H1 (cell line): ENCODE data around the gene ALS2CL. TPM values are rescaled to one million over a fixed set of nuclear protein-coding genes. Genes with fewer than 3 reads are reported as not detected.

ENCODE experiments used
- CTCF ChIA-PET: fragments of 300-600 bp; sonication (Branson Sonifier 250); formaldehyde crosslinking; loops from one replicate; lab custom pipeline; 2021; ENCODE audit not compliant: partially characterized antibody; lab: Charles Lee
- POLR2A ChIA-PET: fragments of 300-600 bp; sonication (Branson Sonifier 250); formaldehyde crosslinking; loops from one replicate; lab custom pipeline; 2021; ENCODE audit warnings: inconsistent platforms; ENCODE audit not compliant: partially characterized antibody; lab: Charles Lee
- DNase-seq, 2 experiments: peaks; one replicate each; pipeline versions ENCODE4 v3.0.0 to v3.0.0-alpha.2; 2010 to 2022; ENCODE audit warnings: low spot score in 2 of 2, low read depth in 1 of 2, mixed read lengths in 1 of 2
- FAIRE-seq: peaks from 2 replicates; lab custom pipeline; 2011; peaks lifted over from hg19 to GRCh38; lab: Jason Lieb, UNC
- H2AFZ ChIP-seq: 2 replicates; pipeline ENCODE4 v1.8.1; 2012; ENCODE audit warnings: low read length, inconsistent platforms
- H2AK5ac ChIP-seq: 2 replicates; pipeline ENCODE4 v1.6.1; 2013; ENCODE audit warnings: low read depth, low read length
- H2BK120ac ChIP-seq: replicated peaks from 2 replicates; pipeline ENCODE3; 2013; ENCODE audit warnings: low read depth, low read length, inconsistent platforms
- H2BK12ac ChIP-seq: 2 replicates; pipeline ENCODE4 v1.6.1; 2013; ENCODE audit warnings: low read depth, low read length
- H2BK15ac ChIP-seq: 2 replicates; pipeline ENCODE4 v1.6.1; 2013; ENCODE audit warnings: low read length
- H2BK20ac ChIP-seq: 2 replicates; pipeline ENCODE4 v1.6.1; 2013; ENCODE audit warnings: low read length
- H2BK5ac ChIP-seq: 2 replicates; pipeline ENCODE4 v1.6.1; 2013; ENCODE audit warnings: low read depth, low read length
- H3K14ac ChIP-seq: 2 replicates; pipeline ENCODE4 v1.6.1; 2013; ENCODE audit warnings: inconsistent platforms; ENCODE audit not compliant: insufficient read length
- H3K18ac ChIP-seq: 2 replicates; pipeline ENCODE4 v1.6.1; 2013; ENCODE audit warnings: low read length; ENCODE audit errors: extremely low read depth
- H3K23ac ChIP-seq: 2 replicates; pipeline ENCODE4 v1.6.1; 2013; ENCODE audit warnings: inconsistent platforms; ENCODE audit not compliant: insufficient read length
- H3K23me2 ChIP-seq: 2 replicates; pipeline ENCODE4 v1.6.1; 2013; ENCODE audit warnings: low read depth, low read length
- H3K27ac ChIP-seq: 2 replicates; pipeline ENCODE4 v1.6.1; 2011; ENCODE audit warnings: low read depth, low read length, inconsistent platforms
- H3K27me3 ChIP-seq, 4 experiments: replicated peaks in 1 of 4; 1 replicate in 1 of 4; 2 replicates in 3 of 4; pipeline versions ENCODE4 v1.6.1 to v1.8.1; 2011 to 2013; ENCODE audit warnings: low read length in 3 of 4, mild to moderate bottlenecking in 3 of 4, inconsistent platforms in 2 of 4, mixed read lengths in 2 of 4, moderate library complexity in 1 of 4; ENCODE audit not compliant: control insufficient read depth in 3 of 4, insufficient read depth in 3 of 4; ENCODE audit errors: extremely low read depth in 1 of 4
- H3K36me3 ChIP-seq, 4 experiments: 2 replicates each; pipeline versions ENCODE4 v1.6.1 to v1.8.1; 2011 to 2013; ENCODE audit warnings: mild to moderate bottlenecking in 4 of 4, low read length in 3 of 4, moderate library complexity in 2 of 4, control low read depth in 1 of 4, inconsistent platforms in 1 of 4; ENCODE audit not compliant: insufficient read depth in 4 of 4, control insufficient read depth in 2 of 4
- H3K4ac ChIP-seq: replicated peaks from 2 replicates; pipeline ENCODE3; 2013; ENCODE audit warnings: low read length, low read depth, mixed read lengths, inconsistent platforms; ENCODE audit not compliant: insufficient read length
- H3K4me1 ChIP-seq, 4 experiments: replicated peaks in 1 of 4; 1 replicate in 1 of 4; 2 replicates in 3 of 4; pipeline versions ENCODE4 v1.6.1 to v1.8.1; 2011 to 2013; ENCODE audit warnings: low read length in 3 of 4, inconsistent platforms in 2 of 4, mixed read lengths in 1 of 4; ENCODE audit not compliant: insufficient read depth in 4 of 4, control insufficient read depth in 3 of 4
- H3K4me2 ChIP-seq, 2 experiments: 2 replicates each; pipeline versions ENCODE4 v1.6.1 to v1.8.1; 2011 to 2013; ENCODE audit warnings: low read depth in 2 of 2, low read length in 2 of 2, control low read depth in 1 of 2, inconsistent platforms in 1 of 2, mild to moderate bottlenecking in 1 of 2; ENCODE audit not compliant: insufficient read depth in 1 of 2
- H3K4me3 ChIP-seq, 4 experiments: fragments of 200-600, 300-600 bp in 1 of 4; sonication (generic), shearing (Covaris generic), sonication (Bioruptor Twin) in 1 of 4; 2 replicates each; pipeline versions ENCODE4 v1.5.1 to v1.8.1; 2011 to 2016; ENCODE audit warnings: low read length in 4 of 4, low read depth in 3 of 4, control low read depth in 2 of 4, inconsistent platforms in 2 of 4, mild to moderate bottlenecking in 2 of 4, mixed read lengths in 1 of 4, moderate library complexity in 1 of 4; ENCODE audit not compliant: insufficient read depth in 2 of 4; ENCODE audit errors: extremely low read depth in 1 of 4
- H3K56ac ChIP-seq: replicated peaks from 2 replicates; pipeline ENCODE3; 2013; ENCODE audit warnings: low read depth, mild to moderate bottlenecking, mixed read lengths, low read length, inconsistent platforms; ENCODE audit not compliant: insufficient read length
- H3K79me1 ChIP-seq: 2 replicates; pipeline ENCODE4 v1.6.1; 2013; ENCODE audit warnings: low read depth, low read length, control low read depth
- H3K79me2 ChIP-seq, 2 experiments: 2 replicates each; pipeline versions ENCODE4 v1.6.1 to v1.8.1; 2012 to 2013; ENCODE audit warnings: low read length in 2 of 2, mild to moderate bottlenecking in 2 of 2, inconsistent platforms in 1 of 2; ENCODE audit not compliant: insufficient read depth in 2 of 2, control insufficient read depth in 1 of 2
- H3K9ac ChIP-seq, 4 experiments: replicated peaks in 1 of 4; 1 replicate in 1 of 4; 2 replicates in 3 of 4; pipeline versions ENCODE4 v1.6.1 to v1.8.1; 2011 to 2013; ENCODE audit warnings: low read depth in 3 of 4, low read length in 3 of 4, control low read depth in 2 of 4, mild to moderate bottlenecking in 2 of 4, moderate library complexity in 2 of 4, inconsistent platforms in 1 of 4; ENCODE audit errors: extremely low read depth in 1 of 4
- H3K9me3 ChIP-seq, 2 experiments: 2 replicates each; pipeline versions ENCODE4 v1.6.1 to v1.8.1; 2012 to 2013; ENCODE audit warnings: mild to moderate bottlenecking in 2 of 2, moderate library complexity in 2 of 2, control low read depth in 1 of 2, inconsistent platforms in 1 of 2, low read depth in 1 of 2, low read length in 1 of 2, mixed read lengths in 1 of 2; ENCODE audit not compliant: insufficient read depth in 2 of 2
- H4K20me1 ChIP-seq, 2 experiments: replicated peaks in 1 of 2; 2 replicates each; pipeline versions ENCODE3 to v1.8.1; 2011 to 2013; ENCODE audit warnings: inconsistent platforms in 2 of 2, low read length in 2 of 2, mild to moderate bottlenecking in 1 of 2; ENCODE audit not compliant: insufficient read depth in 2 of 2, control insufficient read depth in 1 of 2
- H4K5ac ChIP-seq: 2 replicates; pipeline ENCODE4 v1.6.1; 2013; ENCODE audit warnings: low read length, low read depth, mixed read lengths, inconsistent platforms; ENCODE audit not compliant: insufficient read length
- H4K8ac ChIP-seq: 2 replicates; pipeline ENCODE4 v1.8.0; 2013; ENCODE audit warnings: mild to moderate bottlenecking, moderate library complexity, low read length, inconsistent platforms; ENCODE audit not compliant: insufficient read depth; ENCODE audit errors: extremely low read depth
- H4K91ac ChIP-seq: replicated peaks from 2 replicates; pipeline ENCODE3; 2013; ENCODE audit warnings: low read length, mixed read lengths, inconsistent platforms; ENCODE audit not compliant: insufficient read length
- ATF2 ChIP-seq: IDR thresholded peaks from 2 replicates; pipeline ENCODE4 v1.6.1; 2012; ENCODE audit warnings: low read length, inconsistent platforms
- CEBPB ChIP-seq: IDR thresholded peaks from 2 replicates; pipeline ENCODE4 v1.6.1; 2012; ENCODE audit warnings: low read depth, low read length
- EP300 ChIP-seq, 2 experiments: IDR thresholded peaks; 1 replicate in 1 of 2; 2 replicates in 1 of 2; pipeline ENCODE4 v1.6.1; 2011 to 2012; ENCODE audit warnings: low read depth in 2 of 2, low read length in 2 of 2, mild to moderate bottlenecking in 2 of 2, borderline replicate concordance in 1 of 2, inconsistent platforms in 1 of 2, moderate library complexity in 1 of 2
- HDAC2 ChIP-seq, 2 experiments: fragments of 300-600 bp in 1 of 2; sonication (generic) in 1 of 2; IDR thresholded peaks; 2 replicates each; pipeline ENCODE4 v1.6.1; 2011 to 2012; ENCODE audit warnings: low read depth in 2 of 2, low read length in 2 of 2, mild to moderate bottlenecking in 2 of 2, moderate library complexity in 2 of 2, borderline replicate concordance in 1 of 2, inconsistent platforms in 1 of 2
- KDM4A ChIP-seq: IDR thresholded peaks from one replicate; pipeline ENCODE4 v1.7.1; 2012; ENCODE audit warnings: low read depth, mild to moderate bottlenecking, moderate library complexity, low read length, inconsistent platforms; ENCODE audit not compliant: severe bottlenecking
- PHF8 ChIP-seq: fragments of 200-600 bp; sonication (generic); conservative IDR thresholded peaks from 2 replicates; pipeline ENCODE4 v1.7.1; 2012; ENCODE audit warnings: low read depth, mild to moderate bottlenecking, inconsistent platforms, low read length, moderate library complexity
- TAF7 ChIP-seq: optimal IDR thresholded peaks from 2 replicates; pipeline ENCODE3; 2011; ENCODE audit warnings: low read depth, mild to moderate bottlenecking, inconsistent platforms, low read length, moderate library complexity, borderline replicate concordance
- ZNF274 ChIP-seq: IDR thresholded peaks from 2 replicates; pipeline ENCODE4 v1.7.0; 2012; ENCODE audit warnings: low read length, borderline replicate concordance; ENCODE audit errors: extremely low read depth
- WGBS, 2 experiments: shearing (Covaris generic) in 1 of 2; methylation state at CpG; one replicate each; pipeline versions ENCODE4 v1.1.6 to v1.1.7; 2013 to 2015; ENCODE audit warnings: low lambda C conversion rate in 2 of 2, mixed read lengths in 2 of 2, inconsistent platforms in 1 of 2, low coverage in 1 of 2, missing lambda C conversion rate in 1 of 2; ENCODE audit not compliant: insufficient replicate concordance in 2 of 2, insufficient coverage in 1 of 2, insufficient read length in 1 of 2; ENCODE audit errors: extremely low coverage in 1 of 2, missing lambda C conversion rate in 1 of 2; 5-methylcytosine and 5-hydroxymethylcytosine counted together
- polyA plus RNA-seq, 7 experiments: library from polyadenylated mRNA; depleted of rRNA in 3 of 7; stranded (reverse) in 5 of 7; unstranded in 2 of 7; fragments of >200 nt in 5 of 7; fragments of 200-250 nt in 2 of 7; gene quantifications; 1 replicate in 5 of 7; 2 replicates in 1 of 7; 4 replicates in 1 of 7; pipeline versions ENCODE4 v1.2.1 to v1.2.3, GENCODE V29; 2011 to 2013; ENCODE audit warnings: missing spikeins in 2 of 7, mixed read lengths in 2 of 7
- total RNA-seq: library from RNA; stranded (reverse); fragmentation: NEBNext Ultra II Directional; extraction: Animal tissue kit (Norgen Biotek cat#: 25700); gene quantifications from 2 replicates; pipeline ENCODE4 v1.2.1, GENCODE V29; 2021
- TF ChIP-seq, protein P1 (sequence below): IDR thresholded peaks from 2 replicates; pipeline ENCODE4 v1.6.1; 2012; ENCODE audit warnings: inconsistent platforms

Gene ALS2CL
- total and polyA plus RNA-seq, 2 of the 8 experiments (the other 6 are each of a cell fraction or from before 2014, with no cell fraction given): 4.8 to 5.4 TPM

GRCh38 chr3:46681856-46682540, 11.5 kb downstream of the ALS2CL start:
- no peaks in the 10 kb centered on the region for H3K23me2 ChIP-seq
- no peak overlapping the region for H3K18ac ChIP-seq
- H3K79me2 ChIP-seq: no peaks in the 10 kb centered on the region
- H2BK15ac ChIP-seq: no peak overlapping the region
- no peaks in the 10 kb centered on the region for H3K79me1 ChIP-seq
- no peak overlapping the region for H3K27ac ChIP-seq
- no peaks in the 10 kb centered on the region for H3K36me3 ChIP-seq
- CTCF ChIA-PET: interaction anchor here (0.6 to 10.3 kb wide), 6 partner anchors 13 to 238 kb away, joined by 3 to 64 read pairs (median 6); partner anchors contain the start of gene ALS2CL
- H2BK20ac ChIP-seq: no peak overlapping the region
- H4K8ac ChIP-seq: no peak overlapping the region
- peaks cover 0 to 3% (median 0%) of the 10 kb centered on the region in 4 experiments; a peak in 1 of 7 replicates for H3K4me1 ChIP-seq
- TF ChIP-seq PHF8 (no peak), ZNF274 (no peak), KDM4A (no peak), EP300 (IDR thresholded peaks at IDR 0.05; ENCODE audit: borderline replicate concordance in 1 of 2, low read depth in 2 of 2, low read length in 2 of 2) (no peak), CEBPB (no peak), ATF2 (no peak), TAF7 (no peak), HDAC2 (IDR thresholded peaks at IDR 0.05; ENCODE audit: borderline replicate concordance in 1 of 2, low read depth in 2 of 2, low read length in 2 of 2) (no peak)
- TF ChIP-seq, protein P1, sequence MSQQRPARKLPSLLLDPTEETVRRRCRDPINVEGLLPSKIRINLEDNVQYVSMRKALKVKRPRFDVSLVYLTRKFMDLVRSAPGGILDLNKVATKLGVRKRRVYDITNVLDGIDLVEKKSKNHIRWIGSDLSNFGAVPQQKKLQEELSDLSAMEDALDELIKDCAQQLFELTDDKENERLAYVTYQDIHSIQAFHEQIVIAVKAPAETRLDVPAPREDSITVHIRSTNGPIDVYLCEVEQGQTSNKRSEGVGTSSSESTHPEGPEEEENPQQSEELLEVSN: no peak
- no peak for FAIRE-seq
- no peak overlapping the region for H2BK120ac ChIP-seq
- H2AK5ac ChIP-seq: no peak overlapping the region
- DNase-seq: no peak
- H3K23ac ChIP-seq: no peak overlapping the region
- POLR2A ChIA-PET: interaction anchor here (0.7 to 1.9 kb wide), 2 partner anchors 10 to 96 kb away, joined by 3 to 5 read pairs; no protein-coding TSS in a partner anchor
- H3K4me2 ChIP-seq: no peak overlapping the region
- no peaks in the 10 kb centered on the region for H3K9me3 ChIP-seq
- H4K91ac ChIP-seq: no peak overlapping the region
- no peak overlapping the region for H3K4ac ChIP-seq
- no peak overlapping the region for H3K14ac ChIP-seq
- peaks cover 0 to 2% of the 10 kb centered on the region in 2 experiments for H4K20me1 ChIP-seq
- no peak overlapping the region for H4K5ac ChIP-seq
- no peak overlapping the region for H3K4me3 ChIP-seq
- no peak overlapping the region for H2BK5ac ChIP-seq
- WGBS, 2 experiments: 86% methylated on average over 12 of the region's 13 CpGs; no CpG with 5 or more reads in 1 of the 2 experiments
- H3K27me3 ChIP-seq: no peaks in the 10 kb centered on the region
- no peak overlapping the region for H2AFZ ChIP-seq
- no peak overlapping the region for H3K56ac ChIP-seq
- no peak overlapping the region for H3K9ac ChIP-seq
- no peak overlapping the region for H2BK12ac ChIP-seq
